OCI-LY7 (cell line): Measurements from ENCODE around the gene ALPL. TPM values are rescaled to one million over a fixed set of nuclear protein-coding genes. Genes with fewer than 3 reads are reported as not detected.

Experiments
- BruUV-seq: library from RNA; stranded (reverse); fragments of 400-500 nt; replicated peaks from 2 replicates; lab custom pipeline; 2021; lab: Mats Ljungman, UMichigan
- CTCF ChIA-PET: fragments of 300-600 bp; sonication (Branson Sonifier 250); formaldehyde crosslinking; loops from one replicate; lab custom pipeline; 2022; ENCODE audit warnings: antibody characterized with exemption; ENCODE audit not compliant: unreplicated experiment; lab: Charles Lee
- POLR2A ChIA-PET: fragments of 300-600 bp; sonication (Branson Sonifier 250); formaldehyde crosslinking; loops from one replicate; lab custom pipeline; 2022; ENCODE audit warnings: antibody characterized with exemption; lab: Charles Lee
- DNase-seq: peaks from one replicate; pipeline ENCODE4 v3.0.0-alpha.2; 2015; ENCODE audit warnings: low spot score
- H2AFZ ChIP-seq: fragments of 200-600 bp; sonication (generic), shearing (Covaris generic); 2 replicates; pipeline ENCODE4 v1.6.1; 2014; ENCODE audit warnings: mild to moderate bottlenecking, antibody characterized with exemption, low read length, moderate library complexity
- H3K27ac ChIP-seq: fragments of 200-600 bp; sonication (generic); 2 replicates; pipeline ENCODE4 v1.5.1; 2014; ENCODE audit warnings: mixed run types, low read depth, mild to moderate bottlenecking, moderate library complexity, low read length, inconsistent platforms; ENCODE audit not compliant: poor library complexity, severe bottlenecking
- H3K36me3 ChIP-seq: fragments of 200-600 bp; sonication (generic); 2 replicates; pipeline ENCODE4 v1.6.1; 2014; ENCODE audit warnings: mild to moderate bottlenecking, antibody characterized with exemption, low read length, moderate library complexity, mixed read lengths; ENCODE audit not compliant: insufficient read depth
- H3K4me1 ChIP-seq: fragments of 200-600 bp; sonication (generic); 2 replicates; pipeline ENCODE4 v1.5.1; 2014; ENCODE audit warnings: mild to moderate bottlenecking, low read length; ENCODE audit not compliant: insufficient read depth, poor library complexity, severe bottlenecking
- H3K4me2 ChIP-seq: fragments of 200-600 bp; sonication (generic); 2 replicates; pipeline ENCODE4 v1.6.1; 2014; ENCODE audit warnings: mild to moderate bottlenecking, low read length
- H3K4me3 ChIP-seq: fragments of 200-600 bp; sonication (generic); 2 replicates; pipeline ENCODE4 v1.5.1; 2014; ENCODE audit warnings: mild to moderate bottlenecking, low read depth, low read length; ENCODE audit not compliant: poor library complexity, severe bottlenecking
- H3K79me2 ChIP-seq: fragments of 200-600 bp; sonication (generic); 2 replicates; pipeline ENCODE4 v1.6.1; 2016; ENCODE audit warnings: low read depth, mild to moderate bottlenecking, low read length, moderate library complexity, mixed read lengths; ENCODE audit not compliant: insufficient read depth
- H3K9me2 ChIP-seq: fragments of 200-600 bp; sonication (generic); 2 replicates; pipeline ENCODE4 v1.6.1; 2016; ENCODE audit warnings: mild to moderate bottlenecking, low read length, mixed read lengths; ENCODE audit not compliant: insufficient read depth
- H3K9me3 ChIP-seq: fragments of 200-600 bp; sonication (generic); 2 replicates; pipeline ENCODE4 v1.6.1; 2014; ENCODE audit warnings: mild to moderate bottlenecking, mixed run types, low read length, mixed read lengths
- H4K20me1 ChIP-seq: fragments of 200-600 bp; sonication (generic); 2 replicates; pipeline ENCODE4 v1.6.1; 2014; ENCODE audit warnings: mild to moderate bottlenecking, antibody characterized with exemption, low read length, moderate library complexity, mixed read lengths; ENCODE audit not compliant: insufficient read depth
- CTCF ChIP-seq: fragments of 200-600 bp; sonication (generic); conservative IDR thresholded peaks from 2 replicates; pipeline ENCODE4 v1.5.1; 2014; ENCODE audit warnings: mild to moderate bottlenecking, antibody characterized with exemption, low read length, moderate library complexity, mixed read lengths
- EZH2phosphoT487 ChIP-seq: fragments of 200-600 bp; sonication (generic); IDR thresholded peaks from 2 replicates; pipeline ENCODE4 v1.6.1; 2018; ENCODE audit warnings: low read depth, borderline replicate concordance, mild to moderate bottlenecking, mixed run types, antibody characterized with exemption, low read length, moderate library complexity, mixed read lengths
- intact Hi-C: fragments of 100-400 bp; cut with micrococcal nuclease; formaldehyde crosslinking; loops from one replicate; pipeline ENCODE4 v1.10.0; 2022; ENCODE audit not compliant: unreplicated experiment
- total RNA-seq, 2 experiments: library from RNA; depleted of rRNA in 1 of 2; stranded (reverse); fragments of >200 nt in 1 of 2; shearing (Covaris generic) in 1 of 2; gene quantifications; 2 replicates each; pipeline ENCODE4 v1.2.3, GENCODE V29; 2014 to 2022

Gene ALPL
- total RNA-seq, 2 experiments from 2014 or later: not detected

GRCh38 chr1:21560916-21561638 is 51.9 kb downstream of the ALPL start:
- Histone ChIP-seq H3K4me2 (no peak overlapping the region), H3K79me2 (no peaks in the 10 kb centered on the region), H3K9me2 (no peaks in the 10 kb centered on the region), H3K27ac (no peak overlapping the region), H3K36me3 (no peaks in the 10 kb centered on the region), H3K4me3 (no peak overlapping the region), H3K9me3 (no peaks in the 10 kb centered on the region), H2AFZ (no peak overlapping the region), H4K20me1 (no peaks in the 10 kb centered on the region), H3K4me1 (no peaks in the 10 kb centered on the region)
- POLR2A ChIA-PET: no interaction called here
- CTCF ChIA-PET: no interaction called here
- no TSS peak for BruUV-seq
- intact Hi-C loops: no loop called here
- TF ChIP-seq EZH2phosphoT487 (no peak), CTCF (no peak)
- no peak for DNase-seq

- no peaks in the 10 kb centered on the region for H3K36me3 ChIP-seq
- H3K9me2 ChIP-seq: no peaks in the 10 kb centered on the region
- intact Hi-C loops: no loop called here
- DNase-seq: no peak
- no peaks in the 10 kb centered on the region for H3K9me3 ChIP-seq
- CTCF ChIA-PET: no interaction called here
- H3K4me2 ChIP-seq: no peak overlapping the region
- H3K79me2 ChIP-seq: no peaks in the 10 kb centered on the region
- H2AFZ ChIP-seq: no peak overlapping the region
- H3K4me3 ChIP-seq: no peak overlapping the region
- TF ChIP-seq EZH2phosphoT487 (no peak), CTCF (no peak)
- H3K27ac ChIP-seq: no peak overlapping the region
- POLR2A ChIA-PET: no interaction called here
- no peaks in the 10 kb centered on the region for H4K20me1 ChIP-seq
- H3K4me1 ChIP-seq: no peaks in the 10 kb centered on the region
- no TSS peak for BruUV-seq
These were observed 53.7 kb downstream of the ALPL start for GRCh38 chr1:21562896-21563295.

- no peak overlapping the region for H2AFZ ChIP-seq
- ChIA-PET CTCF (no interaction called here), POLR2A (no interaction called here)
- H3K4me1 ChIP-seq: no peaks in the 10 kb centered on the region
- H3K4me3 ChIP-seq: no peak overlapping the region
- no TSS peak for BruUV-seq
- no peaks in the 10 kb centered on the region for H3K79me2 ChIP-seq
- H3K4me2 ChIP-seq: no peak overlapping the region
- intact Hi-C loops: no loop called here
- no peaks in the 10 kb centered on the region for H4K20me1 ChIP-seq
- no peaks in the 10 kb centered on the region for H3K36me3 ChIP-seq
- H3K9me3 ChIP-seq: no peaks in the 10 kb centered on the region
- no peaks in the 10 kb centered on the region for H3K9me2 ChIP-seq
- TF ChIP-seq CTCF: no peak
- H3K27ac ChIP-seq: no peak overlapping the region
- DNase-seq: no peak
These were observed 54.7 kb downstream of the ALPL start for GRCh38 chr1:21563971-21564370.
